ENCODE data around the gene LRRC4B.
"Not testable (repeated sequence)": the region's sequence is repeated elsewhere in the genome, so short reads cannot be mapped to it uniquely, and the experiment has no call there.

Gene LRRC4B

DNA sequence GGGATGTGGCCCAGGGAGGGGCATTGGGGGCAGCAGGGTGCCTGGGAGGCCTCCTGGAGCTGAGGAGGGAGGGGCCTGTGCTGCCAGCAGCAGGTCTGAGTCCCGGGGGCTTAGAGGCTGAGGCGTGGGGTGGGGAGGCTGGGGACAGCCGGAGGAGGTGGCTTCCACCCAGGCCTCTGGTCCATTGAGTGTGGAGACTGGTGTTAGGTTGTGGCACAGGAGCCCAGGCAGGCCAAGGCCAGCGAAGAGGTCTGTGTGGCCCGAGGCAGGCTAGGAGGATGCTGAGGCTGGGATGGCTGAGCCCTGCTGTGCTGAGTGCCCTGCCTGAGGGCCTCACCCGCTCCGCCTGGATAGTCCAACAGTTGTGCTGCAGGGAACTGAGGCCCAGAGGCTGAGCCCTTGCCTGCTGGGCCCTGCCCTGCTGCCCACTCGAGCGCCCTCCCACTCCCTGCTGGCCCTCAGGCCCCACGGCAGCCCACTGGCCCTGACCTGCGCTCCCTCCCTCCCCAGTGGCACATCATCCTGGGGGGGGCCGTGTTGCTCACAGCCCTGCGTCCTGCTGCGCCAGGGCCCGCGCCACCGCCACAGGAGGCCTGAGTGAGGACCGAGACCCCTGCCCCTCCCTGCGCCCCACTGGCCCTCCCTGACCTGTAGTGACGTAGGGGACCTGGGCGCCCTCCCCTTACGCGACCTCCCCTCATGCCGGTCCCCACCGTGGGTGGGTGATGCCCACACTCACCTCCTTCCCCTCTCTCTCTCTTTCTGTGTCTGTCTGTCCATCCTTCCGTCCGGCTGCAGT is 86.7 kb downstream of the LRRC4B start:
- FAIRE-seq = no peak

DNA sequence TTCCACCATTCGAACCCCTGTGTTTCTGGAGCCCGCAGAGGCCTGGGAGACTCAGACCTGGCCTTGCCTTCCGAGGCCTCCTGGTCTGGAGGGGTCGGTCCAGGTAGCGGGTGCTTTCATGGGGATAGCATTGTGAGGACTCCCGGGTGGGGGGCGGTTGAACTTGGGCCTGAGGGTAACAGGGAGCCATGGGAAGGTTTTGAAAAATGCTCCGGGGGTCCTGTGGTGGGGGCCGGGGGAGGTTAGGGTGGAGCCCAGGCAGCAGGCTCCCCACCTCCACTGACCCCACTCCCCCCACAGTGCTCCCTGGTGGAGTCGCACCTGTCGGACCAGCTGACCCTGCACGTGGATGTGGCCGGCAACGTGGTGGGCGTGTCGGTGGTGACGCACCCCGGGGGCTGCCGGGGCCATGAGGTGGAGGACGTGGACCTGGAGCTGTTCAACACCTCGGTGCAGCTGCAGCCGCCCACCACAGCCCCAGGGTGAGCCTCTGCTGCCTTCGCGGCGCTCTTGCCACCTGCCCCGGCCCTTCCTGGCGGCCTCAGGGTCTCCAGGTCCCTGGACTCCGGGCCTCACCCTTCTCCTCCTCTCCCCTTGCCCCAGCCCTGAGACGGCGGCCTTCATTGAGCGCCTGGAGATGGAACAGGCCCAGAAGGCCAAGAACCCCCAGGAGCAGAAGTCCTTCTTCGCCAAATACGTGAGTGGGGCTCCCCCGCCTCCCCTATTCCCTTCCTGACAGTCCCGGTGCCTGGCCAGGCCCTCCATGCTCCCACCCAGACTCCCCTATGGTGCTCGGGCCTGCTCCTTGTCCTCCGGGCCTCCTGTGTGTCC is 87.7 kb downstream of the LRRC4B start:
- no peak for FAIRE-seq

DNA sequence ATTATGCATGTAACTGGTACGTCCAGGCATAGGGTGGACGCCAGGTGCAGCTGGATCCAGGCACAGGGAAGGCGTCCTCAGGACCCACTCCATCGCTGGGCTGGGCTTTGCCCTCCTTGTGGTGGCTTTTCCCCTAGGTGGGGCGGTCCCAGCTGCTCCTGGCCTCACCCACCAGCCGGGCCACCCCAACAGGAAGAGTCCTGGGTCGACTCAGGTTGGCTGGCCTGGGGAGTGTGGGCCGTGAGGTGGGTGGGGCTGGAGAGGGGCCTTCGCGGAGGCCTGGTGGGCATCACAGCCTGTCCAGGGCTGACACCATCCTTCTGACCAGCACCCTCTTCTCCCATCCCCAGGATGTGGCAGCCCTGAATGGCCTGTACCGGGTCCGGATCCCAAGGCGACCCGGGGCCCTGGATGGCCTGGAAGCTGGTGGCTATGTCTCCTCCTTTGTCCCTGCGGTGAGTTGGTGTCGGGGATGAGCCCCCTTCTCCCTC is 88.4 kb downstream of the LRRC4B start:
- no peak for FAIRE-seq

- FAIRE-seq = no peak
These were observed 89.1 kb downstream of the LRRC4B start for GRCh38 chr19:50478901-50479715.

DNA sequence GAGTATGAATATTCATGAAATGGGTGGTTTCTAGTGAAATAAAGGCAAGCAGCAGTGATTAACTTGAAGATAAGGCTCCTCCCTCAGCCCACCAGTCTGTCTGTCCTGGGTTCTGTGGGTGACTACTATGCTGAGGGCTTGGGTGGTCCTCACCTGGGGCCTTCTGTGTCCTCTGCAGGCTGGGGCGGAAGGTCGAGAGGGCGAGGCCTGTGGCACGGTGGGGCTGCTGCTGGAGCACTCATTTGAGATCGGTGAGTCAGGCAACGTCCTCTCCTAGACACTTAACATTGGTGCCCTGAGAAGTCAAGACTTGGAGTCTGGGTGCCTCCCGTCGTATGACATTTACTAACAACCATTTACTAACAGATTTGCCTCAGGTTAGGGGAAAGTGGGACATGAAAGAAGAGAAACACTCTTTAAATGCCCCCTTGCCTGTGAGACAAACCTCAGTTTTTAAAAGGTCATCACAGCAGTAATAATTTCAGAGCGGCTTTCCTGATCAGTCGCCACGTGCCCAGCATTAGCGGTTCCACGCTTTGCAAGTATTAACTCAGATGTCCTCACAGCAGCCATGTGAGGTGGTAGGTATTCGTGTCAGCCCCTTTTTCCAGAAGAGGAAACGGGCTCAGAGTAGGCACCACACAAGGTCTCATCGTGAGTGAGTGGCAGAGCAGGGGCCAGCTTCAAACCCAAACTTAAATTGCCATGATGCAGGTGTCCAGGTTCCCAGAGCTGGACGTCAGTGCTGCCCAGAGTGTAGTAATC is 90.3 kb downstream of the LRRC4B start:
- no peak for FAIRE-seq

- FAIRE-seq = no peak
These were observed 91.4 kb downstream of the LRRC4B start for GRCh38 chr19:50476907-50477238.

- no peak for FAIRE-seq
These were observed 91.9 kb downstream of the LRRC4B start, which contains the start of the genes EMC10 and GARIN5A for GRCh38 chr19:50476224-50476906. Gene EMC10, plus strand, starts transcription at chr19:50476507. Its CDS starts 38 bp downstream, at chr19:50476545. Gene GARIN5A, minus strand, starts transcription at chr19:50476848. Its CDS starts 460 bp downstream, at chr19:50476388.

- no peak for FAIRE-seq
These were observed 92.5 kb downstream of the LRRC4B start for GRCh38 chr19:50475736-50476223.

DNA sequence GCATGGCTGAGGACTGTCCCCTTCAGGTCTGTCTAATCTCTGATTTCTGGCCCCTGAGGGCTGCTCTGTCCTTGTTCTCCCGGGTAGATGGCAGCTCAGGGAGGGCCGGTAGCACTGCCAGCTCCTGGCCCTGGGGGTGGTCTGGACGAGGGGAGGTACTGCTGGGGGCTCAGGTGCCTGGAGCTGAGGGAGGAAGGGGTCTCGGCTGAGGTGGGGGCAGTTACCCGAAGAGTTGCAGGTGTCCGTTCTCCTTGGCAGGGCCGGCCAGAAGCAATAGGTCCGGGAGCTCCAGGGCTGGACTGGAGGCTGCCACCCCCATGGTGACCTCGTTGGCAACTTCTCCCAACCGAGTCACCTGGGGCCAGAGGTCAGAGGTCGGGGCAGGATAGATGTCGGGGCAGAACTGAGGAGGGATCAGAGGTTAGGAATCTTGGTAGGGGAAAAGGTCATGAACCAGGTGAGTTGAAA is 93.1 kb downstream of the LRRC4B start:
- FAIRE-seq = no peak

- not testable (repeated sequence) for FAIRE-seq
These were observed 94.9 kb downstream of the LRRC4B start for GRCh38 chr19:50473336-50473735.

DNA sequence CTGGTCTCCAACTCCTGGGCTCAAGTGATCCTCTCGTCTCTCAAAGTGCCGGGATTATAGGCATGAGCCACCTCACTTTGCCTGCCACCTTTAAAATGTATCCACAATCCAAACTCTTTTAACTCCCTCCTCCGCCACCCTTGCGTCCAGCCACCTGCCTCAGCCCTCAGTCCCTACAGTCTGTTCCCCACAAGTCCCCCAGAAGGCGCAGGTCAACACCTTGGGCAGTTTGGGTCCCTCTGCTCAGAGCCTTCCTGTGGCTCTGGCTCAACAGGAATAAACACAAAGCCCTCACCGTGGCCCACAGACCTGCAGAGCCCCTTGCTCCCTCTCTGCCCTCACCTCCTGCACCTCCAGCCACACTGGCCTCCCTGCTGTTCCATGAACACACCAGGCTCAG is 99.4 kb downstream of the LRRC4B start:
- no peak for FAIRE-seq

DNA sequence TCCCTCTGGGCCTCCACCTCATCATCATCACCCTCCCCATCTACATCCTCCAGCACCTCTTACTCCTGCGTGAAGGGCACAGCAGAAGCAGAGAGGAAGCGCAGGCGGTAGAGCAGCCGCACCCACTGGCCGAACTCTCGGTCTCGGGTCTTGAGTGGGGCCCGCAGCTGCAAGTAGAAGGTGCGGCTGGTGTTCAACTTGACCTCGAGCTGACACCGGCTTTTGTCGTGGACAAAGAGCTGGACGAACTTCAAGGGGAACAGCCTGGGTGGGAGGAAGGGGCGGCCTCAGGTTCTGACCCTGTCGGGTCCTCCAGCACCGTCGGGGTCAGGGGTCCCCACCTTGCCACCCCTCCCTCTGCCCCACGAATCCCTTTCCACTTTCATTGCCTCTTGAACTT is 100.7 kb downstream of the LRRC4B start:
- FAIRE-seq = no peak
